Dermis blood vessel endothelial cell (primary cell): ENCODE results near the gene TRIO. TPM values are rescaled to one million over a fixed set of nuclear protein-coding genes. Genes with fewer than 3 reads are reported as not detected.

Experiments used
- DNase-seq: peaks from one replicate; pipeline ENCODE4 v3.0.0; 2010
- total RNA-seq: library from RNA; depleted of rRNA; stranded (reverse); fragments of >200 nt; gene quantifications from 2 replicates; pipeline ENCODE4 v1.2.3, GENCODE V29; 2014

TRIO gene
- total RNA-seq, 1 donor from 2014 or later = 190 TPM

DNA sequence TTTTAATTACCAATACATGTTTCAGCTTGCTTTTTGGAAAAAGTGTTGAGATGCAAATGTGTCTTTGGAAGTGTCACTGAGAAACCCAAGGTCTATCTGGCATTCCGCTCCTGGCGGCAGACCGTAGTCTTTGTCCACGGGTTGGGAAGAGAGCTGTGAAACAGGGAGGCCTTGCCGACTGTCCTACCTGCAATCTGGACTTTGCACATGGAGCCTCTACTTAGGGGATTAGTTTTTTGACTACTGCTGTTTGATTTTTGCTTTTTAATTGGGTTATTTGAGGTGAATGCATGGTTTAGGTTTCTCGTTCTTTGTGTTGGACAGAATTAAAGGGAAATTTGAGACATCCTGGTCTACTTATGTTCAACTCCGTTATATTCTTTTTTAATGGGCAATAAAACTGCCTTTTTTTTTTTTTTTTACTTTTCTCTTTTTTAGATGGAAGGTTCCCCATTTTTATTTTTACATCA, 25.7 kb downstream of the TRIO start:
- DNase-seq = no peak

DNA sequence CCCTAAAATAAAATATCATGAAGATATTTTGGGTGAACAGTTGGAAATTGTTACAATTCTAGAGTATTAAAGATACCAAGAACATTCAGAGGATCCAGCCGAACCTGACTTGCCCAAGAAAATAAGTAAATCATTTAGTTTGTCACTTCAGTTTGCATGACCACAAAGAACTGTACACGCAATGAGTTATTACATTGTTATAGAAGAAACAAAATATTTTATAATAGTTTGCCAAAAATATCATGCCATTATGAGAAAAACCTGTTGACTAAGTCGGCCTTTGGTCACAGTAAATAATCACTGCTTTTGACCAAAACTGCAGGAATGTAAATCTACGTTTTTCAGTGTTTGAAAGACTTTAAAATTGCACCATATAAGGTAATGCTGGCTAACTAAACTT, 27.9 kb downstream of the TRIO start:
- DNase-seq = no peak

DNA sequence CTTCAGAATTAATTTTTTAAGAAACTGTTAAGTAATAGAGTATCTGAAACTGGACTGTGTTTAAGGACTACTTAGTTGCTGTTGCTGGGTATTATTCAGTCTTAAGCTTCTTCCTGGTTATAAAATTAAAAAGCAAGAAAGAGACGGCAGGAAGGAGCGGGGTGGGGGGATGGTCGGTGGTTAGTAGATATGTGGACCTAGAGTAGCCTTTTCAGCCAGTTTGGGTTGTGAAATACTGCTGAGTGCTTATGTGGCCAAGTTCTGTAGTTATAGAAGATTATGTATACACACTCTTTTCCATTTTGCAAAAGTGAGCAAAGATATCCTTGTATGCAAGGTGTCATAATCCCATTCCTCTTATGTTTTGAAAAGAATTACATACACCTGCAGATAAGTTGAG, 28.5 kb downstream of the TRIO start:
- no peak for DNase-seq

DNA sequence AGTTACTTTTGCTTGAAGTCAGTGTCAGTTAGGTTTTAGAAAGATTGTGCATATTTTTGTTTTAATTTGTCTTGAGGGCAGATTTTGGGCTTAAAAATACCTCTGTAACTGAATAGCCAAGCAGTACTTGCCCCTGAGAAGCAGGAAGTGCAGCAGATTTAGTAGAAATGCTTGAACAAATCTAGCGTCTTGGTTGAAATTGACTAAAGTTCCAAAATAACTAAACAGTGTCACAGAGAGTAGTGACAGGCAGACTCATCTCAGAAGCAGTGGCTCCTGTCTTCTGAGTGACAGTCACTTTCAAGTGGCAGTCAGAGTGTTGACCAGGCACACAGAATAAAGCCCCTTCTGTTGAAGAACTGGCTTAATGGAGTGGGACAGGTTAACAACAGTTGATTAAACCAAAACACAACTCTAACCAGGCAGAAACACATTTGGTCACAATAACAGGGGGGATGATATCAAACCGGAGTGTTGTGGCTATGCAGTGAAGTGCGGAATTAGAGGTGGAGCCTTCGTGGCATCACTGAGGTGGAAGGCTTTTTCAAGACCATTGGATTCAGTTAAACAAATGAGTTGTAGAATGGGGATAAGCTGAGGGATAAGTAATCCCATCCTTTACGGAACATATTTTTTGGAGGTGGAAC, 29.1 kb downstream of the TRIO start:
- no peak for DNase-seq

DNA sequence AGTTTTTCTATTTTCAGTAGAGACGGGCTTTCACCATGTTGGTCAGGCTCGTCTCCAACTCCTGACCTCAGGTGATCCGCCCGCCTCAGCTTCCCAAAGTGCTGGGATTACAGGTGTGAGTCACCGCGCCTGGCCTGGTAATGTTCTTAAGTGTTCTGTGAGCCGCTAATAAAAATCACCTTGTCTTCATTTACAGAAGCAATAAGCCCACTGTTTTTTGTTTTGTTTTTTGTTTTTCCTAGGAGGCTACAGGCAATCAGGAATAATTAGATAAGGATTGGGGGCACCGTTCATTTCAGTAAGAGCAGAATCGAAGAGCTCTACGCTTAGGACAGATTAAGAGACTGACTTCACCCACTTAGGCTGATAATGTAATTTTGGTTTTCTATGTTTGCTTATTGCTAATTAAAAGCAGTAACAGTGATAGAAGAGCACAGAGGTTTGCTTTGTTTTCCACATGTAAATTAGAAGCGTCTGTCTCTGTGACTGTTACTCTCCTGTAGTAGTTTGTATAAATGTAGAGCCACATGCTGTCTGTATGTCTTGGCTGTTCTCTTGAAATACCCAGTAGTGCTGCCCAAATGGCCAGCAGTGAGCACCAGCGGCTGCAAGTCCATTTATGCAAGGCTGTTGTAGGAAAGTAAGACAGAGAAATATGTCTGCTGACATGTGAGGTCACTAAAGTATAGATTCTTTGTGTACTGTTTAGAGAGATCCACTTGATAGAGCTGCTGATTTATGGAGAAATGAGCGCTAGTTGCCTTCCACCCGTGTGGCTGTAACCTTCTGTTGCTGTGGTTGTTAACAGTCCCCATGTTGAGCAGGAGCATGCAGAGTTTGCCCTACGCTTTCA, 30.5 kb downstream of the TRIO start:
- DNase-seq = peak; percentile 37

DNA sequence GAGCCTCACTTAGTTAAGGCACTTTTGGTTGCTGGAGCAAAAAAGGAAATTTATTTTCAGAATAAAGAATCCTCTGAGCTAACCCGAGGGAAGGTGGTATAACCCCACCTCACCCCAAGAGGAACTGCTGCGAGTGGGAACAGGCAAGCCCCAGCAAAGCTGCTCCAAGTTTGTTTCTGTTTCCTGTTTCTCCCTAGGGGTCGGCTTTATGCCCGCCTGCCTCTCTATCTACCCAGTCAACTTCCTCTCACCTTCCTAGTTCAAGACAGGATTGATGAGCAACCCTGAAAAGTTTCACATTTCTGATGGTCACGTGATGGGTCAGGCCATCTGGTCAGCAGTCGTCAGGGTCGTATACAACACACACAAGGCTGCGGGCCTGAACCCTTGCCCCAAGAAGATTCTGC, 31.1 kb downstream of the TRIO start:
- peak; percentile 76 for DNase-seq

DNA sequence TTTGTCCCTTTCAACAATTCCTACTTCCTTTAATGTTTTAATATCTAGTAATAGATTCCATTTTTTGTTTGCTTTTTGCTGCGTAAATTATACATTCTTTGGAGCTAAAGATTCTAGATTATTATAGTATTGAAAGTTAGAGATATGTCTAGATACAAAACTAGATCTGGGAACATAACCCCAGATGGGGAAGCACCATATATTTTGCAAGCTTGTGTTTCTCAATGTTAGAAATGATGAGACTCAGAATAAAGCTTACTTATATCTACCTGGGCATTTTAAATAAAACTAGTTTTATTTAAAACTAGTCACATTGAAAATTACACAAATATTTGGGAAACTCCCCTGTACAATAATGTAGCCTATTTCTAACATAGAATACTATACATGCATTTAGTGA, 32.2 kb downstream of the TRIO start:
- DNase-seq = no peak

DNA sequence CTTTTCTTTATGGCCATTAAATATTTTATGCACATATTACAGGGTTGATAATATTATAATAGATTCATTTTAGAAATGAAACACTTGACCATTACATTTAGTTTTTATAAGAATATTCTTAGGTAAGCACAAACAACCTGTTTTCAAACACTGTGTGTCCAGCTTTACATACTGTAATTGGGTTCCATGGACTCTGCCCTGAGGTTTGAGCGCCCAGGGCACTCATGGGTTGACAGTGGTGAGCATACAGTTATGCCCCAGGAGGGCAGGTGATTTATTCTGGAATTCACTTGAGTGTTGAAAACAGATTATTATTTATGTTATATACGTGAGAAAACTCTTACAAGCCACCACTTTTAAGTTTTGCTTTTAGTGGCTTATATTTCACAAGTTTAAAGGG, 33.7 kb downstream of the TRIO start:
- DNase-seq = no peak

DNA sequence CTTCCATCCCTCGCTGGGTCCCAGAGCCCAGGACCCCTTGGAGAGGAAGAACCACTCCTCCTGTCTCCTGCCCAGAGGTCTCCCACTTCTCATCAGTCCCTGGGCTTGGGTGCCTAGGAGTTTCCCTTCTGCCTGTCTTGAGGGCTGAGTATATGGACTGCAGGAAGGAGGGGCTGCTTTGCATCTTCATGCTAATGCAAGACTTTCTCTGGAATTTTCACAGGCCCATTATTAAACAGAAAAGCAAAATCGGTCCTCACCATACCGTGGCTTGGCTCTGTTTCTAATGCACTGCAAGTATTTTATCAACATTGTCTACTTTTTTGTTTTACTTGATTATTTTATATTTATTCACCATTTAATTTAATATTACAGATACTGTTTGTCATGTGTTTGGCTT, 34.5 kb downstream of the TRIO start:
- no peak for DNase-seq

DNA sequence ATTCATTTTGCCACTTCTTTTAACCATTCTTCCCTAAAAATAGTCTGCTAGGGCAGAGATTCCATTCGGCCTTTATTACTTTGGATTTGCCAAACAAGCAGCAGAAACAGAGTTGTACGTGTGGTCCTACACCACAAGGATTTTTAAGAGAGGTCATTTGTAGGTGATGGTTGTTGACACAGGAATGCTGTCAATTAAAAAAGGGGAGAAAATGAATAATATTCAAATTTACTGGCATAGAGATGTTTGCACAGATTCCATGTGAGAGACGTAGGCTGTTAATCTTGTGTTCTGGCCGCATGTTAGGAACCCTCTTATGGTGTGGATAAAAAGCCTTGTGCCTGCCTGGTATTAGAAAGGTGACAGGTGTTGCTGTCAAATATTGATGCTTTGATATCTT, 34.9 kb downstream of the TRIO start:
- no peak for DNase-seq

DNA sequence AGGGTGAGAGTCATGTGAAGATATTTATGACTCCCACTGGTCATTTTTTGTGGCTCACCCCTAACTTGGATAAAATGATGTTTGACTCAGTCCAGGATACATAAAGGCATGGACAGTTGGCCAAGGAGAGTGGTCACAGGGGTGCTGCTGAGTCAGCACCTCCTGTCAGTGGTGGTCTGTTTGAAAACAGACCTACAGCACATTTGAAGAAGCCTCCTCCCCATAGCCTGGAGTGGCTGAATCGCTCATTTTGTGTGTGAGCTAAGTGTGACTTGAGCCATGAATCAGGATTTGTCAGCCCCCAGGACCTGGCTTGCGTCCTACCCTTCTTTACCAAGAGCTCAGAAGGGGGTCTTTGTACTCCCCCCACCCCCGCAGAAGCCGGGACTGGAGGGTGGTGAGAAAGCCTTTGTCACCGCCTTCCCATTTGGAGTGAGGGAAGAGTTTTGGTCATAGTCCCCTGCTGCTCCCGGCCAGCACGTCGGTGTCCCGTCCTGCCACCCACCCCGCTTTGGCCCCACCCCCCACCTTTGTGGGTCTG, 35.6 kb downstream of the TRIO start:
- no peak for DNase-seq

DNA sequence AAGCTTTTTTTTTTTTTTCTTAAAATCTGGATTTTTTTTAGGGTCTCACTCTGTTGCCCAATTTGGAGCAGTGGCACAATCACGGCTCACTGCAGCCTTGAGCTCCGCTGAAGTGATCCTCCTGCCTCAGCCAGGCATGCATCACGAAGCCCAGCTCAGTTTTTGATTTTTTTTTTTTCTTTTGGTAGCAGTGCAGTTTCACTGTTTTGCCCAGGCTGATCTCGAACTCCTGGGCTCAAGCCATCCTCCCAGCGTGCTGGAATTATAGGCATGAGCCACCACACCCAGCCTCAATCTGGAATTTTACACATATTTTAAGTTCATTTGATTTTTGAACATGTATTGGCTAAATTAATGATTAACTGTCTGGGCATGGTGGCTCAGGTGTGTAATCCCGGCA, 36.3 kb downstream of the TRIO start:
- DNase-seq = no peak

DNA sequence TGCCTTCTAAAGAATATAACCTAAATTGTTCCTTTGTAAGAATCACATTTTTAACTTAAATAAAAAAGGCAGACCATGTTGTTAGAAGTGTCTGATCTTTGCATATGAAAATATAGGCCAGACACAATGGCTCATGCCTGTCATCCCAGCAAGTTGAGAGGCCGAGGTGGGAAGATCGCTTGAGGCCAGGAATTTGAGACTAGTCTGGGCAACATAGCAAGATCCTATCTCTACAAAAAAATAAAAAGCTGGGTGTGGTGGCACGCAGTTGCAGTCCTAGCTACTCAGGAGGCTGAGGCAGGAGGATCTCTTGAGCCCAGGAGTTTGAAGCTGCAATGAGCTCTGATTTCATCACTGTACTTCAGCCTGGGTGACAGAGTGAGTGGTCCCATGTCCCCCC, 37.3 kb downstream of the TRIO start:
- no peak for DNase-seq

DNA sequence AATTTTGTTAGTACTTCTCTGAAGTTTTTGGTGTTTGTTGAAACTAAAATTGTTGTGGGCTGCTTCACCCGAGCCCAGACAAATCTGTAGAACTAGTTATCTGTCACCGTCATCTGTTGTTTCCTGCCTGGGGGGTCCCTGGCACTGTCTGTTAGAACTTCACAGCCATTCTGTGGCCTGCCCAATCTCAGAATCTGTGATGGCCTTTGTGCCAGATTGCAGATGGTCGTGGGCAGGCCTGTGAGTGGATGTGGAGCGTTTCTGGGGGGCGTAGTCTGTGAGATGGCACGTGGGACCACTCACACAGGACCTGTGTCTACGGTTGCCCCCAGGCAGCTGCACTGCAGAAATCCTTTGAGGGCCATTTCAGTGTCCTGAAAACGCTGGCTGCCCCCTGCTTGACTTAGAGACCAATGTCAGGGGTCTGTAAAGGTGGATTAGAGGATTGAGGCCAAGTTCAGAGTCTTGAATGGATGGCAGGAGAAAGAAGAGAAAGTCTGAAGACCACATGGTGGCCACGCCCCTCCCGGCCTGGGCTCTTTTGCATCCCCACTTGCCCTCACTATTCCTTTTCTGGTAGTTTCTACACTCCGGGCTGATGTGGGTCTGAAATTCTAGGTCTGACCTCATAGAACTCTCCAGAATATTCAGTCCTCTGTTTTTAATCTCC, 38.3 kb downstream of the TRIO start:
- DNase-seq = no peak

DNA sequence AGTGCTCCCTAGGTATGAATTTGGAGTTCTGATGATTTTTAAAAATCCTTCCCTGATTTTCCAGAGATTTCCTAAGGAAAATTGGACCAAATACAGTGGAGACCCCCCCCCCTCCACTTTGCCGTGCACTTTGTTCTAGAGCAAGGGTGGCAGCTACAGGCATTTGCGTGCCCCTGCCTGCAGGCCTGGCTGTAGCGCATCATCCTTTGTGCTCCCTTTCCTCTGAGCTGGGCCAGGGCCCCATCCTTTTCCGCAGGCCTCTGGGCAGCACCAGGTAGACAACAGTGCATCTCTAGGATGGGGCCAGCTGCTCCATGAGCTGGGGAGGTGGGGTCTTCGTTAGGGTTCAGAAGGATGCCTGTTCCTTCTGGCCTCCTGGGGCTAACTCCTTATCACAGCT, 39.6 kb downstream of the TRIO start:
- DNase-seq = no peak

DNA sequence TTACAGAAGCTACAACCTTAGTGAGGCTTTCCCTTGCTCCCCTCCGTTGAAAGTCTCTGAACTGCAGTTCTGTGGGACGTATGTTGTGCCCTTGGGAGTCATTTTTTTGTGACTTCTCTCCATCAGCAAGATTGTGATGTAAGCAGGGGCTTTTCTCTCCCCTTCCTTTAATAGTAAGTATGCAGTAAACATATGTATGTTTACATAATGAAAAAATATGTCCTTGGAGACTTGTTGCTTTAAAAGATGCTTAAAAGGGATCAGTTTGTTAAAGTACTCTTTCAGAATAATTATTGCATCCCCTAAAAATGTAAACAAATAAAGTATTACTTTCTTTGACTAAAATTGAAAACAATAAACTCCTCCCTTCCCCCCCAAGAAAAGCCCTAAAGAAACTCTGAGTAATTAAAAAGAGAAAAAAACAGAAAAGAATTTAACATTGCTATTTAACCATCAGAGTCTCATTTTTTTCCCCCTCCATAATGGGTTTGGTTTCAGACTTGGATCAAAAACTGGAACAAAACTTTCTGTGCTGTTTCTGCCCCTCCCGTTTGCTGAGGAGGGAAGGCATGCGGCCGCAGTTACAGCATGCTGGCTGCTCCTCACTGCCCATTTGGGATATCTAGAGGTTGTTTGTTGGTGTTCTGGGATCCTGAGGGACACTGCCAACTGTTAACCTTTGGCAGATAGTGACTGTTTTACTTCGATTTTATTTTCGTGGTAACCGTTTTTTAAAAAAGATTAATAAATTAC, 40.2 kb downstream of the TRIO start:
- DNase-seq = no peak

DNA sequence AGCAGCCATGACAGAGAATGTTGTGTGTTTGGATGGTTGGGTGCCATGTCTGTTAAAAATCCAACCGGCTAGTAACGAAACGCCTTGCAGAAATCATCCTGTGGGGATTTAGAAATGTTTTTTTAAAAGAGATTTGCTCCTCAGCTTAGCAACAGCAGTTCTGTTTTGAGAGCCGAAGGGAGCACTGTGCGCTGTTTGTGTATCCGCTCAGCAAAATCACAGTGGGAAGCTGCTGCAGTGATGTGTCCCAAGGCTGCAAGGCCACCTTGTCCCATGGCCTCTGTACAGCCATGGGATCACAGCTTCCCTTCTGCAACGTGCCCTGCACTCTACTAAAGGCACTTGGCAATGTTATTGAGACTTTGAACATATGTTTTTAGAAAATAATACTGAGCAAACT, 40.9 kb downstream of the TRIO start:
- DNase-seq = peak; percentile 48

DNA sequence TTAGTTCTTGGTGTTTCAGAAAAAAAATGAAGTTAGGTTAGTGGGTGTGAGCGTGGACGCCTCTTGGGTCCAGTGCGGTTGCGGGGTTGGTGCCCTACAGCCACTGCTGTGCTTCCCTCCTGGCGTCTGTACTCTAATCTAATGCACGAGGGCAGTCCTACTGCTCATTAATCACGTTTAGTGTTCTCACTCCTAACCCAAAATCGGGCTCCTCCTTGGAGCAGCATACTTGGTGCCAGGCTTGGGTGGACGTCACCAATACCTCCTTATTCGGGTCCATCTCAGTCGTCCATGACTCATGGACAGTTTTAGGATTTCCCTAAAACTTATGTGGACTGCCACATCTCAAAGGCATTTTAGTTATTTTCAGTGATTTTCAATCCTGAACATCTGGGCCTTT, 41.6 kb downstream of the TRIO start:
- no peak for DNase-seq

DNA sequence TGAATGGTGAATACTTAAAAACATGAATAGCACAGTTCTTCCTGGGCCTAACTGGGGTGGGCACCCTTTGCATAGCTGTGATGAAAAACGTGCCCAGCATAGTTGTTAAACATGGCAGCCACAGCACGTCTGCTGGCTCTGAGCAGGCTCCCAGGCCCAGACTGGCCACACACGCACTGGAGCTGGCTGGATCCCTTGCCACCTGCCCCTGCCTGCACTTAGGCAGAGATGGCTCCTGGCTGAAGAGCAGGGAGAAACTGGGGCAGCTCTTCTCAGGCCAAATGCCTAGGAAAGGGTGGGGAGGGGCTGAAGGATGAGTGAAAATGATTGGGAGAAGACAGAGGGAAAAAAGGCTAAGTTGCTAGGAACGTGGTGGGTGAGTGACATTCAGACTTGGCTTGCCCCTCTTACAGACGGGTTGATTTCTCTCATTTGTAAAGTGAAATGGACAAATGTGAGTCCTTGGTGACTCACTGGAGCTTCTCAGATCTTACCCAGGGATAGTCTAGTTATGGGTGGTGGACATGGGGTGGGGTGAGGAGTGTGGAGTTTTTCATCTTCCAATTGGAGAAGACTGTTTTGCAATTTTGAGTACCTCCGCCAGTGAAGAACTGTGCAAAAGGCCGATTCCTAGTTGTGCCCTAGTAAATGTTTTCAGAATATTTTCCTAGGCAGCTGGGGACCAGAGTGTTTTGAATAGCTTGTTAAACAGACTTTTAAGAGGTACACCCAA, 42.4 kb downstream of the TRIO start:
- DNase-seq = peak; percentile 51

DNA sequence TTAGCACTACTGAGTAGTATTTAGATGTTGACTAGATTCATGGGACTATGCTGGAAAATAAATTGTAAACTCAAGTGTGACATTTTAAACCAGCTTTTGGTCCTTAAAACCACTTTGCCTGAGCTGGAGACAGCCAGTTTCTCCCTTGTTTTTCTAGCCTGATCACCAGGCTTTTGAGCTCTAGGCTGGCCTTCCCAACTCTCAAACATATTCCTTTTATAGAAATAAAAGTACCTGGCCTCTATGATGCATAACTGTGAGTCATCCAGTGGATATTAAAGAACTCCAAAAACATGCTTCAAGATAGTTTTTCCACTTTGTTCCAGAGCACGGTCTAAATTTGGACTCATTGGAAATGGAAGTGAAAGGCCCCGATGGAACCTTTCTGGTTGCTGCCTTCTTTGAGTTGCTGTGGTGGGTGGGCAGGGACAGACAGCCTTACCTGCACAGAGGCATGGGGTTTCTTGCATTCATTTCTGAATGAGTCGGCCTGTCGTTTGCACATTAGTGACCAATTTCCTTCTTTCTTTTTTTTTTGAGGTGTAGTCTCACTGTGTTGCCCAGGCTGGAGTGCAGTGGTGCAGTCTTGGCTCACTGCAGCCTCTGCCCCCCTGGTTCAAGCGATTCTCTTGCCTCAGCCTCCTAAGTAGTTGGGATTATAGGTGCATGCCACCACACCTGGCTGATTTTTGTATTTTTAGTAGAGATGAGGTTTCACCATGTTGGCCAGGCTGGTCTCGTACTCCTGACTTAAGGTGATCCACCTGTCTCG, 43.1 kb downstream of the TRIO start:
- peak; percentile 78 for DNase-seq

DNA sequence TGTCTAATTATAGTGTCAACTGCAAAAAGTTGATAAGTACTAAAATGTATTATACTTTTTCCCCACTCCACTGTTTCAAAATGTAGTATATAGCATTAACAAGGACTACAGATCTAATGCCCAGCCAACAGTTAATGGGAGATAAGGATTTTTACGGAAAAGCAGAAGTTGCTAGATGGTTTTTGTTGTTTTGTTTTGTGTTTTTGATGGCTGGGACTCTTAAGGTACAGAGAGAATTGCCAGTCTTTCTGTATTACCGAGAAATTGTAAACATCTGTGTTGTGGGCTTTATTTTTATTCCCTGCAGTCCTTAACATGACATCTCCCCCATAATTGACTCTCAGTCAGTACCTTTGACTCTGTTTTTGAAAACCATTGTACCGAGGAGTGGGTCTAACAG, 44.0 kb downstream of the TRIO start:
- DNase-seq = no peak
